Stimulated activated CD4-positive, alpha-beta T cell treated with anti-CD3 and anti-CD28 coated beads, Interleukin-1b, Interleukin-23, amount 100 ng/mL, for 1 hour (primary cell): ENCODE results near the gene BRD3.
"Not testable (repeated sequence)": the region's sequence is repeated elsewhere in the genome, so short reads cannot be mapped to it uniquely, and the experiment has no call there.

Experiments
- DNase-seq, 2 donors: peaks; one replicate each; pipeline ENCODE4 v3.0.0-alpha.2; 2020; ENCODE audit warnings: low read depth in 2 of 2

The BRD3 gene

DNA sequence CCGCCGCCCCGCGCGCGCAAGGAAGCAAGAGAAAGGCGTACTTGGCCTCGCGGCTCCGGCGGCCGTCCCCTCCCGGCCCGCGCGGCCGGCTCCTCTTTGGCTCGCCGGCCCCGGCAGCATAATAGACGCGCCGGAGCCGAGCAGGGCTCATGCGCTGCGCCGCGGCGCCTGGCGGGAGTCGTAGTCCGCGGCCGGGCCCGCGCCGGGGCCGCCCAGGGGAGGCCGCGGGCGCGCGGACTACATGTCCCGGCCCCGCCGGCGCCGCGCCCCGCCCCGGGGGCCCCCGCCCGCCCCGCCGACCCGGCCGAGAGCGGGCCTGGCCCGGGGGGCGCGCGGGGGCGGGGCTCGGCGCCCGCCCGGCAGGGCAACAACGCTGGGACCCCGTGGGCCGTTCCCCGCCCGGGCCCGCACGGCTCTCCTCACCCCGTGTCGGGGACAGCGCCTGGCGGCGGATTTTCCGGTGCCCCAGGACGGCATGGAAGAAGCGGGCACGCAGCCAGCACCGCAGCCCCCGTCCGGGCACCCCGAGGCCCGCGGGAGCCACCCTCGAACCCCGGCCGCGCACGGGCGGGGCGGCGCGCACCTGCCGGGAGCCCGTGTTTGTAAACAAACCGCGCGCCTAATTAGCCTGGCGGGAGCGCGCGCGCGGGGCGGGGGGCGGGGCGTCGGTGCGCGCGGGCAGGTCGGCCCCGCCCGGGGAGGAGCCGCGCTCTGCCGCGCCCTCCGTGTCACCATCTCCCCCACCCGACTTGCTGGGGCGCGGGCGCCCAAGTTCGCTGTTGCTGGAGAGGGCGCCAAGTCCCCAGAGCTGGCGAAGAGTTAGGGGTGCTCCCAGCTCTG, at the start of gene BRD3:
Gene BRD3 (minus strand): TSS at position 123 of the 840 bp plus-strand sequence. CDS start 14,549 bp downstream, outside the sequence.
- peak; percentile 58 to 59 for DNase-seq

DNA sequence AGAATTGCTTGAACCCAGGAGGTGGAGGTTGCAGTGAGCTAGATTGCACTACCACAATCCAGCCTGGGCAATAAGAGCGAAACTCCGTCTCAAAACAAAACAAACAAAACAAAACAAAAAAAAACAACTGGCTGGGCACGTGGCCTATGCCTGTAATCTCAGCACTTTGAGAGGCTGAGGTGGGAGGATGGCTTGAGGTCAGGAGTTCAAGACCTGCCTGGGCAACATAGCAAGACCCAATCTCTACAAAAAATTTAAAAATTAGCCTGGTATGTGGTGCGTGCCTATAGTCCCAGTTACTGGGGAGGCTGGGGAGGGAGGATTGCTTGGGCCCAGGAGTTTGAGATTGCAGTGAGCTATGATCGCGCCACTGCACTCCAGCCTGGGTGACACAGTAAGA, 44.7 kb upstream of the BRD3 start:
- DNase-seq = no peak

DNA sequence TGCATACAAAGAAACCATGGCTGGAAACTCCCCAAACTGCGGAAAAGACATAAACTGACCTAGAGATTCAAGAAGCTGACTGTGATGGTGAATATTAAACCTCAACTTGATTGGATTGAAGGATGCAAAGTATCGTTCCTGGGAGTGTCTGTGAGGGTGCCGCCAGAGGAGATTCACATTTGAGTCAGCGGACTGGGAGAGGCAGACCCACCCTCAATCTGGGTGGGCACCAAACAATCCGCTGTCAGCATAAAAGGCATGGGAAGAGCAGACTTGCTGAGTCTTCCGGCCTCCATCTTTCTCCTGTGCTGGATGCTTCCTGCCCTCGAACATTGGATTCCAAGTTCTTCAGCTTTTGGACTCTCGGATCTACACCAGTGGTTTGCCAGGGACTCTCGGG, 43.2 kb upstream of the BRD3 start:
- DNase-seq = no peak

DNA sequence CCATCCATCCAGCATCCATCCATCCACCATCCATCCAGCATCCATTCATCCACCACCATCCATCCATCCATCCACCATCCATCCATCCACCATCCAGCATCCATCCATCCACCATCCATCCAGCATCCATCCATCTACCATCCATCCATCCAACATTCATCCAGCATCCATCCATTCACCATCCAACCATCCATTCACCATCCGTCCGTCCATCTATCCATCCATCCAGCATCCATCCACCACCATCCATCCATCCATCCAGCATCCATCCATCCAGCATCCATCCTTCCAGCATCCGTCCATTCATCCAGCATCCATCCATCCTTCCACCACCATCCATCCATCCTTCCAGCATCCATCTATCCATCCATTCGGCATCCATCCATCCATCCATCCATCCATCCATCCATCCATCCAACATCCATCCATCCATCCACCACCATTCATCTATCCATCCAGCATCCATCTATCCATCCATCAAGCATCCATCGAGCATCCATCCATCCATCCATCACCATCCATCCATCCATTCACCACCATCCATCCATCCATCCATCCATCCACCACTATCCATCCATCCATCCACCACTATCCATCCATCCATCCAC, 35.7 kb upstream of the BRD3 start:
- no peak for DNase-seq

DNA sequence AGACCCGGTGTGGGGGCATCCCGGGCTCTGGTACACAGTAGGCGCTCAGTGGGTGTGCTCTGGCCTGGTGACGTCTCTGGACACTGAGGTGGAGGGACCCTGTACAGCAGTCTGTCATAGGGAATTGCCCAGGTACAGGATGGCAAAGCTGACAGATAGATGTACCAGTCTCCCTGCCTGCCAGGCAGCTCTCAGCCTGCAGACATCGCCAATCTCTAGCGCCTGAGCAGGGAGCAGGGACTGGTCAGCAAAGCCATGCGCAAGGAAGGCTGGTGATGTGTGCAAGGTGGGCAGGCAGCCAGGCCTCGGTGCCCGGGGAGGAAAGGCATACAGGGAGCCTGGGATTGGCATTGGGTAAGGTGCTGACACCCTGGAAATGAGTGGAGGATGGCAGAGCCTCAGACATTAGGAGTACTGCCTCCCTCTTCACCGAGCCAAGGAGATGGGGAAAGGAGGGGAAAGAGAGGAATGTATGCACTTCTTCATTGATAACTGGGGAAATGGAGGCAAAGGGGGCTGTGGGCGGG, 33.9 kb upstream of the BRD3 start:
- no peak for DNase-seq

DNA sequence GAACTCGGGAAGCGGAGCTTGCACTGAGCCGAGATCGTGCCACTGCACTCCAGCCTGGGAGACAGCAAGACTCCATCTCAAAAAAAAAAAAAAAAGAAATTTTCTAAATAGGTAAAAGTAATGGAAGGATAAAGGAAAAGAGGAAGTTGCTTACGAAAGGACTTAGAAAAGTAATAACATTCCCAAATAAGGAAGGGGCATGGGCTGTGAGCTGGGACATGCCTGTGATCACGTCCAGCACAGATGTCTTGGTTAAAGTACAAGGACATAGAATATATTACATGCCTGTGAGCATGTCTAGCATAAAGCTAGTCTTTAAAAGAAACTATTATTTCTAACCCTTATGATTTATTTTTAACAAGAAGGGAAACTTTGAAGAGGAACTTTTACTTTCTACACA, 33.3 kb upstream of the BRD3 start:
- DNase-seq = not testable (repeated sequence)

DNA sequence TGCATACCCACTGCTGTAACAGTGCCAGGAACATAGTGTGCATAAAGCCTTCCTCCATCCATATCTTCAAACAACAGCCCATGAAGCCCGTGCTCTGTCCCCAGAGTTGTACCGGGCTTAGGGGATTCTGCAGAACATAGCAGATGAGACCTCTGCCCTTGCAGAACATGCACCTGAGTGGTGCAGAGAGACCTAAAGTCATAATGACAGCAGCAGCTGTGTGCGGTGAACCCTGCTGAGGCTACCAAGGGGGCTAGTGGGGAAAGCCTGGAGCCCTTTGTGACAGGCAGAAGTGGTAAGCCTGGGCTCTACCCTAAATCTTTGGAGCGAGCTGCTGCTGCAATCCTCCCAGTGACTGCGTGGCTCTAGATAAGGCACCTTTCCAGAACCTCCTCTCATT, 32.2 kb upstream of the BRD3 start:
- DNase-seq = no peak

DNA sequence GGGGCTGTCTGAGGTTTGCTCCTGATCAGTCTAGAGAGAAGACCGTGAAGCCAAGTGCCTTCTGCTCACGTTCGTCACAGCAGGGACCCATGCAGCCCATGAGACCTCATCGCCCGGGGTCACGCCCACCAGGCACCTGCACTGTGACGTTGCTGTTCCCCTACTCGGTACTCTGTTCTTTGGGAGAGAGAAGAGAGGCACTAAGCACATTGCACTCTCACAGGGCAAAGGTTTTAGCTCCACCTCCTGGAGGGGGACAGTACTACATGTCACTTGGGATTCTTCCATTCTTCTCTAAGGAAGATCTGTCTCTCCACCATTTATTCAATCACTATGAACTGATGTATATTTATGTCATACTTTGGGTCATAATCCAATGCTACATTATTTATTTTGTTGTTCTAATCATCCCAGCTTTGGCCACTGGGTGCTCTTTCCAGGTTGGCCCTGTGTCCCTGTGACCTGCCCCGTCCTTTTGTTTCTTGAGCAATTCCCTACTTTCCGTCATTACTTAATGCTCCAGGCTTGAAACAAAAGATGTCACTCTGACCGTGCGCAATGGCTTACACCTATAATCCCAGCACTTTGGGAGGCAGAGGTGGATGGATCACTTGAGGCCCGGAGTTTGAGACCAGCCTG, 31.4 kb upstream of the BRD3 start:
- DNase-seq = peak; percentile 4 to 36

DNA sequence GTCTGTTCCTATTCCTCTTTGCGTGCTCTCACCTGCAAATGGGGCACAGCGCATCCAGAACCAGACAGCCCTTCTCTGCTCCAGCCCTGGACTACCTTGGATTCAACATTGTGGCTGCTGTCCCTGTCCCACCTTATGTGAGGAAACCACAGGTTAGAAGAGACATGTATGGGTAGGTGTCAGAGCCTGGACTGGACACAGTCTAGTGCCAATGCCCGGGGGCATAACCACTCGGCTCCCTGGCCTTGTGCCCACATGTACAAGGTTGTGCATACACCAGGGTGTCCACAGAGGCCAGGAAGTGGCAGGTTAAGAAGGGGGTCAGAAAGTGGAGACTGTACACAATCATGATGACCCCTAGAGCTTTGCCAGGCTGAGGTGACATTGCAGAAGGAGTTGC, 22.1 kb upstream of the BRD3 start:
- DNase-seq = no peak

DNA sequence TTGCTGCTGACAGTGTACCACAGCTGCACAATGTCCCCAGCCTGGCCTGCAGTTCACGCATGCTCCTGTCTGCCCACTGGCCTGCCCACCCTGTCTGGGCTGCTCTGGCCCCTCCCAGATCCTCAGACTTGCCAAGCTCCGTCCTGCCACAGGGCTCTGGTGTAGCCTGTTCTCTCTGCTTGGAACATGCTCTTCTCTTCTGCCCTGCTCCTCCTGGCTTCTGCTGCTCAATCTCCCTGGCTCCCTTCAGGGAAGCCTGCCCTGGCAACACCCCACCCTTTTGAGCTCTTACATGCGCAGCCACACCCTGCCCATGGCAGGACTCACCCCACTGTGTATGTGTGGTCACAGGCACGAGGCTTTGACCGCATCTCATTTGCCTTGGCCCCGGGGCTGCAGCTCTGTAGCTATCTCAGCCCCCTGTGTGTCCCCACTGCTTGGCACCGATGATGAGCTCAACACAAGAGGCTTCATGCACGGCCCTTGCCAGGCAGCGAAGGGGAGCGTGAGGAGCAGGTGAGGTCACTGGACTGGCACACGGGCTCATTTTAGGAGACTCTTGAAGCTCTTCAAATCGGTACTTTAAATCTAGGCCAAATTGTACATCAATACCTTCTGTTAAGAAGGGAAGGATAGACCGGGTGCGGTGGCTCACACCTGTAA, 20.4 kb upstream of the BRD3 start:
- no peak for DNase-seq

DNA sequence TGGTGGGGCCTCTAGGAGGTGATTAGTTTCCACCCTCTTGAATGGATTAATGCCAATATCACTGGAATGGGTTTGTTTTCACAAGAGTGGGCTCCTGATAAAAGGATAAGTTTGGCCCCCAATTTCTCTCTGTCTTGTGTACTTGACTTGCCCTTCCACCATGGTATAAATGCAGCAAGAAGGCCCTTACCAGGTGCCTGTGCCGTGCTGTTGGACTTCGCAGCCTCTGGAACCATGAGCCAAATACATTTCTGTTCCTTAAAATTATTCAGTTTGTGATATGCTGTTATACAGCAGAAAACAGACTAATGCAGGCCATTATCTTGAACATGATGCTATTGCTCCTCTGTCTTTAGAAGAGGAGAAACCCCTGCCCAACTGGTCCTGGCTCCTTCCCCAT, 17.8 kb upstream of the BRD3 start:
- no peak for DNase-seq

DNA sequence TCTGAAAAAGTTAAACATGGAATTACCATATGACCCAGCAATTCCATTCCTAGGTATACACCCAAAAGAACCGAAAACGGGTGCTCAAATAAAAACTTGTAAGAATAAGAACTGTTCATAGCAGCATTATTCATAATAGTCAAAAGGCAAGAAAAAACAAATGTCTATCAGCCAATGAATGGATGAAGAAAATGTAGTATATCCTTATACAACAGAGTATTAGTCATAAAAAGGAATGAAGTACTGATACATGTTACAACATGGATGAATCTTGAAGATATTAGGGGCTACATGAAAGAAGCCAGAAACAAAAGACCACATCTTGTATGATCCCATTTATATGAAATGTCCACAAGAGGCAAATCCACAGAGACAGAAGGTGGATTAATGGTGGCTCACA, 15.6 kb upstream of the BRD3 start:
- DNase-seq = no peak

DNA sequence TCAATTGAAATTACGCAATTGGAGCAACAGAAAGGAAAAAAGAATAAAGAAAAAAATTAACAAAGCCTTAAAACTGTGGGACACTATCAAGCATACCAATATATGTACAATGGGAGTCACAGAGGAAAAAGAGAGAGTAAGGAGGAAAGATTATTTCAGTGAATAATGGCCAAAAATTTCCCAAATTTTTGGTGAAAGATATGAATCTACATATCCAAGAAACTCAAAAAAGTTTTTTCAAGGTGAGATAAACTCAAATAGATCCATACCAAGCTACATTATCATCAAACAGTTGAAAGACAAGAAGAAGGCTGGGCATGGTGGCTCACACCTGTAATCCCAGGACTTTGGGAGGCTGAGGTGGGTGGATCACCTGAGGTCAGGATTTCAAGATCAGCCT, 8.8 kb upstream of the BRD3 start:
- no peak for DNase-seq

DNA sequence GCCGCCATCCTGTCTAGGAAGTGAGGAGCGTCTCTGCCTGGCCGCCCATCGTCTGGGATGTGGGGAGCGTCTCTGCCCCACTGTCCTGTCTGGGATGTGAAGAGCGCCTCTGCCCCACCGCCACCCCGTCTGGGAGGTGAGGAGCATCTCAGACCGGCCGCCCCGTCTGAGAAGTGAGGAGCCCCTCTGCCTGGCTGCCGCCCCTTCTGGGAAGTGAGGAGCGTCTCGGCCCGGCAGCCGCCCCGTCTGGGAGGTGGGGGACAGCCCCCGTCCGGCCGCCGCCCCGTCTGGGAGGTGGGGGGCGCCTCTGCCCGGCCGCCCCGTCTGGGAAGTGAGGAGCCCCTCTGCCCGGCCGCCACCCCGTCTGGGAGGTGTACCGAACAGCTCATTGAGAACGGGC, 7.9 kb upstream of the BRD3 start:
- not testable (repeated sequence) for DNase-seq

DNA sequence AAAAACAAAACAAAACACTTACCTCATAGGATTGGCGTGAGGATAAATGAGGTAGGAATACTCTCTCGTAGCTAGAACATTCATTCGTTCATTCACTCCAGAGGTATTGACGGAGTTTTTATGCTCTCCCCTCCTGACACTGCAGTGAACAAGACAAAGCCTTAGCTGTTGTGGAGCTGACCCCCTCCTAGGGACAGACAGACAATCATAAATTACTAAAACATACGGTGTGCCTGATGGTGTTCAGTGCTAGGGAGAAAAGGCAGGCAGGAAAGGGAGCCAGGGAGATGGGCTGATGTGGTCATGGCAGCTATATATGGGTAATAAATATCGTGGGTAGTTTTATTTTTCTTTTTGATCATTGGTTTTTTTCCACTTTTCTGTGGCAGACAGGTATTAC, 5.7 kb upstream of the BRD3 start:
- DNase-seq = no peak

DNA sequence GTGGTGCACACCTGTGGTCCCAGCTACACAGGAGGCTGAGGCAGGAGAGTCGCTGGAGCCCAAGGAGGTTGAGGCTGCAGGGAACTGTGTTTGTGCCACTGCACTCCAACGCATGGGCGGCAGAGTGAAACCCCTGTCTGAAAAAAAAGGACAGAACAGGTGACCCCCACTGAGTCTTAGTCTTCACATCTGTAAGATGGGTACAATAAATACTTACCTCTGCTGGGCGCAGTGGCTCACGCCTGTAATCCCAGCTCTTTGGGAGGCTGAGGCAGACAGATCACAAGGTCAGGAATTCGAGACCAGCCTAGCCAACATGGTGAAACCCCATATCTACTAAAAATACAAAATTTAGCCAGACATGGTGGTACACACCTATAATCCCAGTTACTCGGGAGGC, 4.9 kb upstream of the BRD3 start:
- DNase-seq = not testable (repeated sequence)

DNA sequence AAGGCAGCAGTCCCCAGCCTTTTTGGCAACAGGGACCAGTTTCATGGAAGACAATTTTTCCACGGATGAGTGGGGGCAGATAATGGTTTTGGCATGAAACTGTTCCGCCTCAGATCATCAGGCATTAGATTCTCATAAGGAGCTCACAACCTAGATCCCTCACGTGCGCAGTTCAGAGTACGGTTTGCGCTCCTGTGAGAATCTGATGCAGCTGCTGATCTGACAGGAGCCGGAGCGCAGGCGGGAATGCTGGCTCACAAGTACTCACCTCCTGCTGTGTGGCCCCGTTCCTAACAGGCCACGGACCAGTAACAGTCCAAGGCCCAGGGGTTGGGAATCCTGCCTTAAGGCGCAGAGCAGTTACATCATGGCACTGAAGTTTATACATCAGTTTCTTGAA, 3.3 kb upstream of the BRD3 start:
- no peak for DNase-seq

DNA sequence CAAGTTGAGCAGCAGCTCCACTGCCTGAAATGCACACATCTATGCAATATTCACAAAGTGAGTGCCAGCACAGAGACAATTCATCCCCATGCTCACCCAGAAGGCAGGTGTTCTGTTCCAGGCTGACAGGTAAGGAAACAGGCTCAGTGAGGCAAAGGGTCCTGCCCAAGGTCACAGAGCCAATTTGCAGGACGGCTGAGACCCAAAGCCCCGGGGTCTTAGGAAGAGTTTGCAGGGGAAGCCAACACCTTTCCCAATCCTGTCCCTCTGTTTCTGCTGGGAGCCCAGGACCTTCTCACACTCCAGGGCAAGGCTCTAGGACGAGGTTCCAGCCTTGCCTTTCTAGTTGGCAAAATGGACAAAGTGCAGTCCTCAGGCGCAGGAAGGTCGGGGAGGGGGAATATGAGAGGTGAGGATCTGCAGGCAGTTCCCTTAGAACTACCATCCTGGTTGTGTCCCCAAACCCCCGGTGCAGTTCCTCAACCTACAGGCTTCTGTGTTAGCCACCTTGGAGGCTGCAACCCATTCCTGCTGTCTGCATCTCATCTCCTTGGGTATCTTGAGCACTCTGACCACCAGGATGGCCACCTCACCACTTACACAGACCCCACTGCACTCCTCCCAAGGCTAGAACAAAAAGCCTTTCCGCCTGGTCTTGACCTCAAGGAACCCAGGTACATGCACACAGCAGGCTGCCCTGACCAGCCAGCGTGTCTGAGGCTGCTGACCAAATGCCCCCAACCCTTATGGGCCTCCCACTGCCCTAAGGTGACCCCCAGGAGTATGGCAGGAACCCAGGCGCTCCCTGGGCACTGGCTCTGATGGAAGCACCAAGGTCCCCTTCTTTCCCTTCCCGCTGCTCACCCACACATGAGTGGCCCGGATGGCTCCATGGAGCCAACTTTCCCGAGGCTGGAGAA, 1.9 kb upstream of the BRD3 start:
- no peak for DNase-seq

DNA sequence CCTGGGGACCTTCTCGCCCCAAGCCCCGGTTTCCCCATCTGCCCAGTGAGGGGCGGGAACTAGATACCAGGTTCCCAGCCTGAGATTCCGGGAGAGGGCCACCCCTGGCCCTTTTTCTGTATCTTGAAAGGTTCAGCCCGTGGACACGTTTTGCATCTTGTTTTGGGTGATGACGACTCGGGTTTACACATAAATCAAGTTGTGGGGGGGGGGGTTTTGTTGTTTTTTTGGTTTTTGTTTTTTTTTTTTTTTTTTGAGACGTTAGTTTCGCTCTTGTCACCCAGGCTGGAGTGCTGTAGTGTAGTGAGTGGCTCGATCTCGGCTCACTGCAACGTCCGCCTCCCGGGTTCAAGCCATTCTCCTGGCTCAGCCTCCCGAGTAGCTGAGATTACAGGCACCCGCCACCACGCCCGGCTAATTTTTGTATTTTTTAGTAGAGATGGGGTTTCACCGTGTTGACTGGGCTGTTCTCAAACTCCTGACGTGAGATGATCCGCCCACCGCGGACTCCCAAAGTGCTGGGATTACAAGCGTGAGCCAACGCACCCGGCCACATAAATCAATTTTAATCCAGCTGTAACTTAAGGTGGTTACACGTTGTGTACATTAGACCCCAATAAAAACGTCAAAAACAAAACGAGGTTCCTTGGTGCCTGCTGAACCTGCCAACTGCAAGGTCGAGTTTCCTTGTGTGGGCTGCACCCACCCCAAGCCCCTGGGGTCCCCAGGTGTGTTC, 1.1 kb upstream of the BRD3 start:
- DNase-seq = no peak
